Stimulated activated CD4-positive, alpha-beta T cell treated with anti-CD3 and anti-CD28 coated beads, TNF-alpha, amount 100 ng/mL, for 4 hours (primary cell): ENCODE results near the gene RNLS.
"Not testable (repeated sequence)": the region's sequence is repeated elsewhere in the genome, so short reads cannot be mapped to it uniquely, and the experiment has no call there.

Source experiments
- DNase-seq, 3 experiments: peaks; one replicate each; pipeline ENCODE4 v3.0.0-alpha.2; 2020; ENCODE audit warnings: low read depth in 3 of 3

RNLS gene

GRCh38 chr10:88293651-88294230, 289.4 kb downstream of the RNLS start:
- DNase-seq = no peak

- no peak for DNase-seq
Observed at GRCh38 chr10:88293073-88293472, 290.0 kb downstream of the RNLS start.

- DNase-seq = no peak
Observed at GRCh38 chr10:88292185-88292514, 291.0 kb downstream of the RNLS start.

GRCh38 chr10:88291289-88292184, 291.6 kb downstream of the RNLS start:
- no peak for DNase-seq

GRCh38 chr10:88289342-88289741, 293.8 kb downstream of the RNLS start:
- no peak for DNase-seq

- no peak for DNase-seq
Observed at GRCh38 chr10:88288320-88289059, 294.6 kb downstream of the RNLS start.

- DNase-seq = no peak
Observed at GRCh38 chr10:88286030-88286429, 297.1 kb downstream of the RNLS start.

- no peak for DNase-seq
Observed at GRCh38 chr10:88281592-88282347, 301.3 kb downstream of the RNLS start.

GRCh38 chr10:88280518-88280917, 302.6 kb downstream of the RNLS start:
- DNase-seq = no peak

GRCh38 chr10:88278912-88279311, 304.2 kb downstream of the RNLS start:
- no peak for DNase-seq

GRCh38 chr10:88276945-88277344, 306.2 kb downstream of the RNLS start:
- DNase-seq = not testable (repeated sequence)

- DNase-seq = no peak
Observed at GRCh38 chr10:88274286-88274685, 308.8 kb downstream of the RNLS start.

GRCh38 chr10:88273567-88273966, 309.6 kb downstream of the RNLS start:
- DNase-seq = no peak

GRCh38 chr10:88271761-88272543, 311.2 kb downstream of the RNLS start:
- DNase-seq = no peak

GRCh38 chr10:88270871-88271713, 312.0 kb downstream of the RNLS start:
- DNase-seq = no peak

- DNase-seq = no peak
Observed at GRCh38 chr10:88270061-88270808, 312.9 kb downstream of the RNLS start.

GRCh38 chr10:88262591-88263234, 320.4 kb downstream of the RNLS start:
- no peak for DNase-seq

- no peak for DNase-seq
Observed at GRCh38 chr10:88261152-88261551, 322.0 kb downstream of the RNLS start.
